Type B pancreatic cell (in vitro differentiated cells): ENCODE results near the gene NDRG3. TPM values are rescaled to one million over a fixed set of nuclear protein-coding genes. Genes with fewer than 3 reads are reported as not detected.
"Not testable (repeated sequence)": the region's sequence is repeated elsewhere in the genome, so short reads cannot be mapped to it uniquely, and the experiment has no call there.

Source experiments
- DNase-seq: peaks from one replicate; pipeline ENCODE4 v3.0.0; 2021; ENCODE audit warnings: mixed read lengths; ENCODE audit not compliant: unreplicated experiment; ENCODE audit errors: extremely low spot score
- H3K27ac Mint-ChIP-seq: 2 replicates; pipeline ENCODE4 v1.8.0; 2021; ENCODE audit warnings: mild to moderate bottlenecking, mixed read lengths
- H3K27me3 Mint-ChIP-seq: 2 replicates; pipeline ENCODE4 v1.8.0; 2021; ENCODE audit warnings: mixed read lengths
- H3K36me3 Mint-ChIP-seq: 2 replicates; pipeline ENCODE4 v1.8.0; 2021; ENCODE audit warnings: mixed read lengths
- H3K4me1 Mint-ChIP-seq: one replicate; pipeline ENCODE4 v1.8.0; 2021; ENCODE audit warnings: mixed read lengths; ENCODE audit not compliant: unreplicated experiment
- H3K4me3 Mint-ChIP-seq: 2 replicates; pipeline ENCODE4 v1.8.0; 2021; ENCODE audit warnings: mild to moderate bottlenecking, mixed read lengths
- H3K9me3 Mint-ChIP-seq: 2 replicates; pipeline ENCODE4 v1.8.0; 2021; ENCODE audit warnings: mixed read lengths
- total RNA-seq: library from RNA; stranded (reverse); gene quantifications from 2 replicates; pipeline ENCODE4 v1.2.1, GENCODE V29; 2021; ENCODE audit warnings: low replicate concordance
- TF ChIP-seq, protein P1 (sequence below): fragments of 200-600 bp; sonication (generic); conservative IDR thresholded peaks from 2 replicates; pipeline ENCODE4 v1.5.0; 2021; ENCODE audit warnings: antibody characterized with exemption, mild to moderate bottlenecking

NDRG3 gene
- total RNA-seq, 1 donor from 2014 or later, result 31.5 TPM

DNA sequence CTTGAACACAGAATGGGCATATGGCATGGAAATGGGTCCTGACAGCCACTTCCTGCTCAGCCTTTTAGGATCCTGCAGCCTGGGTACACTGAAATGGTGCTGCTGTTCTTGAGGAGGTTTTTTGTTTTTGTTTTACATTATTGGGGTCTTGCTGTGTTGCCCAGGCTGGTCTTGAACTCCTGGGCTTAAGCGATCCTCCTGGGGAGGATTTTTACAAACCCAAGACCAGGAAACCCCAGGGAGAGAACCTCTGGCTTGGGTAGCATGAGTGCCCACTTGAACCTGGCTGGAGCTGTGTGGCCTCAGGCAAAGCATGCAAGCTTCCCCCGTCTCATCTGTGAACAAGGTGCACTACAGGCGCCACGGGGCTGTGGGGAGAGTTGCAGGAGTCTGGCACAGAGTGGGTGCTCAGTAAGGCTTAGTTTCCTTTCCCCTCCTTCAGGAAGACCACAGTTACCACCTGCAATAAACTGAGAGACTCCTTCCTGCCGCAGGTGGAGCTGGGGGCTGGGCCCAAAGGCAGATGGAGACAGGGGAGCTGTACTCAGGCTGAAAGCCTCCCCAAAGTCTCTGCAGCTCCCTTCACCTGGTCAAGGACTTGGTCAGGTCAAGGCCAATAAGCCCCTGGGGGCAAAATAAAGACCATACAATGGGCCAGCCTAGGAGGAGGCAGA is 101.7 kb downstream of the NDRG3 start:
- no peak overlapping the region for H3K4me3 Mint-ChIP-seq
- H3K36me3 Mint-ChIP-seq, result no peaks in the 10 kb centered on the region
- no peak for DNase-seq
- no peaks in the 10 kb centered on the region for H3K27me3 Mint-ChIP-seq
- TF ChIP-seq, protein P1, sequence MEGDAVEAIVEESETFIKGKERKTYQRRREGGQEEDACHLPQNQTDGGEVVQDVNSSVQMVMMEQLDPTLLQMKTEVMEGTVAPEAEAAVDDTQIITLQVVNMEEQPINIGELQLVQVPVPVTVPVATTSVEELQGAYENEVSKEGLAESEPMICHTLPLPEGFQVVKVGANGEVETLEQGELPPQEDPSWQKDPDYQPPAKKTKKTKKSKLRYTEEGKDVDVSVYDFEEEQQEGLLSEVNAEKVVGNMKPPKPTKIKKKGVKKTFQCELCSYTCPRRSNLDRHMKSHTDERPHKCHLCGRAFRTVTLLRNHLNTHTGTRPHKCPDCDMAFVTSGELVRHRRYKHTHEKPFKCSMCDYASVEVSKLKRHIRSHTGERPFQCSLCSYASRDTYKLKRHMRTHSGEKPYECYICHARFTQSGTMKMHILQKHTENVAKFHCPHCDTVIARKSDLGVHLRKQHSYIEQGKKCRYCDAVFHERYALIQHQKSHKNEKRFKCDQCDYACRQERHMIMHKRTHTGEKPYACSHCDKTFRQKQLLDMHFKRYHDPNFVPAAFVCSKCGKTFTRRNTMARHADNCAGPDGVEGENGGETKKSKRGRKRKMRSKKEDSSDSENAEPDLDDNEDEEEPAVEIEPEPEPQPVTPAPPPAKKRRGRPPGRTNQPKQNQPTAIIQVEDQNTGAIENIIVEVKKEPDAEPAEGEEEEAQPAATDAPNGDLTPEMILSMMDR, result no peak
- no peak overlapping the region for H3K27ac Mint-ChIP-seq
- H3K9me3 Mint-ChIP-seq, result no peaks in the 10 kb centered on the region
- H3K4me1 Mint-ChIP-seq, result no peaks in the 10 kb centered on the region

DNA sequence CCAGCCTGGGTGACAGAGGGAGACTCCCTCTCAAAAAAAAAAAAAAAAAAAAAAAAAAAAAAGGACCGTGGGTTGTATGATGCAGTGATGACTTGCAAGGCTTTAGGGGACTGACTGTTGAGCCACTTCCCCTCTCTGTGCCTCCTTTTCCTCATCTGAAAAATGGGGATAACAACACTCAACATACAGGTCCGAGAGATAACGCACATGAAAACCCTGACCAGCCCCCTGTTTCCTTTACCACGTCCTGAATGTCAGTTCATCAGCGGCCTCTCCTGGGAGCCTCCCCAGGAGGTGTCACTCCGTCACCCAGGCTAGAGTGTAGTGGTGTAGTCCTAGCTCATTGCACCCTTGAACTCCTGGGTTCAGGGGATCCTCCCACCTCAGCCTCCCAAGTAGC is 103.8 kb downstream of the NDRG3 start:
- Mint-ChIP-seq H3K27ac (no peak overlapping the region), H3K4me1 (no peaks in the 10 kb centered on the region), H3K36me3 (no peaks in the 10 kb centered on the region), H3K27me3 (no peaks in the 10 kb centered on the region), H3K4me3 (no peak overlapping the region), H3K9me3 (no peaks in the 10 kb centered on the region)
- no peak for DNase-seq
- TF ChIP-seq, protein P1, result no peak

DNA sequence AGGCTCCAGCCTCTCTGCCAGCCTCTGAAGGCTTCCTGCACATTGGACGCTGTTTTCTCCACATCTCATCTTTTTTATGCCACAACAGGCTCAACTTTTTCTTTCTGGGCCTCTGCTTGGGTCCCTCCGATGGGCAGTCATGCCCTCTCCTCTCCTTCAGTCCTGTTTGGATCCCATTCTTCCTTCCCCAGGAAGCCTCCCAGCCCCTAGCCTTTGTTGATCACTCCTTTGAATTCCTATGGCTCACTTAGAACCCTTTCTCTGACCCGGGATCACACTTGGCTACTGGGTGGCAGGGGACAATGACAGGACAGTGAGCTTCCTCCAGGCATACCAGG is 104.4 kb downstream of the NDRG3 start:
- H3K36me3 Mint-ChIP-seq, result no peaks in the 10 kb centered on the region
- peak overlapping the region; percentile 8 for H3K27ac Mint-ChIP-seq
- no peaks in the 10 kb centered on the region for H3K9me3 Mint-ChIP-seq
- no peaks in the 10 kb centered on the region for H3K27me3 Mint-ChIP-seq
- DNase-seq, result no peak
- H3K4me1 Mint-ChIP-seq, result no peaks in the 10 kb centered on the region
- TF ChIP-seq, protein P1, result no peak
- H3K4me3 Mint-ChIP-seq, result no peak overlapping the region

DNA sequence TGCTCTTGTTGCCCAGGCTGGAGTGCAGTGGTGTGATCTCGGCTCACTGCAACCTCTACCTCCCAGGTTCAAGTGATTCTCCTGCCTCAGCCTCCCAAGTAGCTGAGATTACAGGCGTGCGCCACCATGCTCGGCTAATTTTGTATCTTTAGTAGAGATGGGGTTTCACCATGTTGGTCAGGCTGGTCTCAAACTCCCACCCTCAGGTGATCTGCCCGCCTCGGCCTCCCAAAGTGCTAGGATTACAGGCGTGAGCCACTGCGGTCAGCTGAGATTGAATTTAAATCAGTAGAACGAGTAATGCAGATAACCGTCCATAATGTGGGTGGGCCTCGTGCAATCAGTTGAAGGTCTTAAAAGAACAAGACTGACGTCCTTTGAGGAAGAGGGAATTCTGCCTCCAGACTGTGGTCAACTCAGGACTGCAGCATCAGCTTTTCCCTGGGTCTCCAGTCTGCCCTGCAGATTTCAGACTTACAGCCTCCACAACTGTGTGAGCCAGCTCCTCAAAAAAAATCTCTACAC is 107.0 kb downstream of the NDRG3 start:
- H3K27me3 Mint-ChIP-seq, H3K9me3 Mint-ChIP-seq, H3K36me3 Mint-ChIP-seq, DNase-seq, H3K4me3 Mint-ChIP-seq, H3K4me1 Mint-ChIP-seq, H3K27ac Mint-ChIP-seq: not testable (repeated sequence)

DNA sequence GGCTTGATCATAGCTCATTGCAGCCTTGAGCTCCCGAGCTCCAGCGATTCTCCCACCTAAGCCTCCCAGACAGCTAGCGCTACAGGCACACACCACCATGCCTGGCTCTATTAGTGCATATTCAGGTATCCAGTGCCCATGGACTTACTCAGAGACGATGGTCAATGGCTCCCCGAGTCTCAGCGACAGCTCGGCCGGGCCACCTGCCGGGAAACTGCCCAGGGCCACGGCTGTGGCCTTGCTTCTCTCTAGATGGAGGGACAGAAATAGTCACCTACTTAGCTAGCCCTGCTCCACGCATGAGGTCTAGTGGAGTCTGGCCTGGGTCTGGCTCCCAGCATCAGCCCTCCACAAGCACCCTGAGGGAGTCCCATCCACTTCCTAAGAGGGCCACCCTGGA is 111.5 kb downstream of the NDRG3 start:
- no peaks in the 10 kb centered on the region for H3K9me3 Mint-ChIP-seq
- H3K4me1 Mint-ChIP-seq, result no peaks in the 10 kb centered on the region
- no peak overlapping the region for H3K4me3 Mint-ChIP-seq
- DNase-seq, result no peak
- no peaks in the 10 kb centered on the region for H3K36me3 Mint-ChIP-seq
- TF ChIP-seq, protein P1, result no peak
- H3K27me3 Mint-ChIP-seq, result no peaks in the 10 kb centered on the region
- H3K27ac Mint-ChIP-seq, result no peak overlapping the region

DNA sequence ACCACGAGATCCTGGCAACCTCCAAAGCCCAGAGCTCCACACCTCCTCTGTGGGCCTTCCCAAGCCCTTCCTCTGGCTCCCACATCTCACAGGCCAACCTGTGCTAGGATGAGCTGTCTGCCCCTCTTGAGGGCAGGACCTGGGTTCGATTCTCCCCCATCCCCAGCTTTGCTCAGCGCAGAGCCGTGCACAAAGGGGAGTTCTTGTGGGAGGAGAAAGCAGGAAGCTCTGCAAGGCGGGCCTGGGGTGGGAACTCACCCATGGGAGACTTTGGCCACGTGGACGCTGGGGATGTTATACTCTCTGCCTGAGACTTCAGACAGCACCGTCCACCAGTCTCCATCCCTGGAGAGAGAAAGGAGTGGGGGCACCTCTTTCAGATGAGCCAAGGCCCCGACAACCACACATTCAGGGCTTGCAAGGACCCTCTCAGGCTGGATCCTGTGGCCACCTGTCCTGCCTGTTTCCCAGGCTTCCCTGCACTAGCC is 112.6 kb downstream of the NDRG3 start:
- H3K36me3 Mint-ChIP-seq, result no peaks in the 10 kb centered on the region
- H3K27ac Mint-ChIP-seq, result no peak overlapping the region
- no peak overlapping the region for H3K4me3 Mint-ChIP-seq
- H3K27me3 Mint-ChIP-seq, result no peaks in the 10 kb centered on the region
- TF ChIP-seq, protein P1, result no peak
- no peaks in the 10 kb centered on the region for H3K4me1 Mint-ChIP-seq
- DNase-seq, result no peak
- H3K9me3 Mint-ChIP-seq, result no peaks in the 10 kb centered on the region
